ENCODE results near the gene TINAGL1. TPM values are rescaled to one million over a fixed set of nuclear protein-coding genes. Genes with fewer than 3 reads are reported as not detected.
A peak's percentile ranks its signal among the peaks of the same experiment; 100 is the strongest.

TINAGL1 gene
- total RNA-seq, 1 donor from 2014 or later, result 56.0 TPM

GRCh38 chr1:31607360-31607759 lies 31.0 kb downstream of the TINAGL1 start:
- no peak for DNase-seq

GRCh38 chr1:31609514-31610118 lies 33.3 kb downstream of the TINAGL1 start:
- no peak for DNase-seq

- DNase-seq, result peak; percentile 19
Observed at GRCh38 chr1:31614414-31615005, 38.2 kb downstream of the TINAGL1 start.

- DNase-seq, result no peak
Observed at GRCh38 chr1:31615414-31615813, 39.1 kb downstream of the TINAGL1 start.

- no peak for DNase-seq
Observed at GRCh38 chr1:31615939-31616338, 39.6 kb downstream of the TINAGL1 start.

- DNase-seq, result no peak
Observed at GRCh38 chr1:31617218-31617915, 41.1 kb downstream of the TINAGL1 start, which contains the start of gene HCRTR1. TSS of gene HCRTR1 (plus strand) at chr1:31617689. CDS start at chr1:31619193, 1,504 bp downstream.

GRCh38 chr1:31617916-31618746 lies 41.8 kb downstream of the TINAGL1 start:
- DNase-seq, result peak; percentile 72

- DNase-seq, result no peak
Observed at GRCh38 chr1:31618916-31619846, 42.9 kb downstream of the TINAGL1 start.

- DNase-seq, result no peak
Observed at GRCh38 chr1:31620631-31621497, 44.5 kb downstream of the TINAGL1 start.

GRCh38 chr1:31621498-31621820 lies 45.1 kb downstream of the TINAGL1 start:
- no peak for DNase-seq

- DNase-seq, result no peak
Observed at GRCh38 chr1:31621847-31622730, 45.8 kb downstream of the TINAGL1 start.

- DNase-seq, result no peak
Observed at GRCh38 chr1:31623365-31623764, 47.0 kb downstream of the TINAGL1 start.

- no peak for DNase-seq
Observed at GRCh38 chr1:31624309-31624708, 48.0 kb downstream of the TINAGL1 start.

- no peak for DNase-seq
Observed at GRCh38 chr1:31624731-31625514, 48.6 kb downstream of the TINAGL1 start.

- no peak for DNase-seq
Observed at GRCh38 chr1:31625561-31626222, 49.4 kb downstream of the TINAGL1 start.

GRCh38 chr1:31626223-31627207 lies 50.2 kb downstream of the TINAGL1 start:
- DNase-seq, result no peak

Data from tongue (tissue), 2 donors.